NT2/D1 (cell line): ENCODE data around the gene CEP41.

Source experiments
- SUZ12 ChIP-seq: IDR thresholded peaks from 2 replicates; pipeline ENCODE4 v1.6.1; 2011; ENCODE audit not compliant: insufficient read length, insufficient read depth; ENCODE audit errors: extremely low read depth
- YY1 ChIP-seq: IDR thresholded peaks from 2 replicates; pipeline ENCODE4 v1.6.1; 2011; ENCODE audit not compliant: insufficient read length, insufficient read depth
- ZNF274 ChIP-seq: IDR thresholded peaks from 2 replicates; pipeline ENCODE4 v1.6.1; 2011; ENCODE audit warnings: mild to moderate bottlenecking, low read depth, low read length

GRCh38 chr7:130423501-130424037, 17.2 kb downstream of the CEP41 start:
- TF ChIP-seq YY1 (no peak), ZNF274 (no peak), SUZ12 (no peak)
